Neural cell (in vitro differentiated cells): ENCODE measurements around the gene CDHR2. TPM values are rescaled to one million over a fixed set of nuclear protein-coding genes. Genes with fewer than 3 reads are reported as not detected.

Source experiments
- H2AFZ ChIP-seq: fragments of 200-600, 300-800 bp; sonication (generic), shearing (Covaris generic); 2 replicates; pipeline ENCODE4 v1.6.0; 2014; ENCODE audit warnings: low read depth, mild to moderate bottlenecking, antibody characterized with exemption, low read length, moderate library complexity
- H3F3A ChIP-seq: fragments of 200-600 bp; shearing (Covaris generic); 2 replicates; pipeline ENCODE4 v1.6.1; 2016; ENCODE audit warnings: mild to moderate bottlenecking, moderate library complexity, mixed read lengths, antibody characterized with exemption, low read length; ENCODE audit not compliant: insufficient read depth, poor library complexity, severe bottlenecking
- H3K27ac ChIP-seq: fragments of 200-600, 300-800 bp; sonication (generic), shearing (Covaris generic); 2 replicates; pipeline ENCODE4 v1.5.1; 2014; ENCODE audit warnings: mild to moderate bottlenecking, low read length, moderate library complexity
- H3K27me3 ChIP-seq: fragments of 300-800, 200-600 bp; sonication (generic), shearing (Covaris generic); 2 replicates; pipeline ENCODE4 v1.6.0; 2014; ENCODE audit warnings: mild to moderate bottlenecking, low read depth, low read length, moderate library complexity; ENCODE audit not compliant: insufficient read depth
- H3K36me3 ChIP-seq: fragments of 300-800, 200-600 bp; sonication (generic), shearing (Covaris generic); 2 replicates; pipeline ENCODE4 v1.5.1; 2014; ENCODE audit warnings: mild to moderate bottlenecking, antibody characterized with exemption, low read length, moderate library complexity; ENCODE audit not compliant: insufficient read depth
- H3K4me2 ChIP-seq: fragments of 300-800, 200-600 bp; sonication (generic), shearing (Covaris generic); 2 replicates; pipeline ENCODE4 v1.6.0; 2014; ENCODE audit warnings: mild to moderate bottlenecking, low read length
- H3K4me3 ChIP-seq: fragments of 300-800, 200-600 bp; sonication (generic), shearing (Covaris generic); 2 replicates; pipeline ENCODE4 v1.5.1; 2014; ENCODE audit warnings: mild to moderate bottlenecking, low read length, moderate library complexity
- H3K79me2 ChIP-seq: fragments of 200-600 bp; shearing (Covaris generic); replicated peaks from 2 replicates; pipeline ENCODE4 v1.6.0; 2014; ENCODE audit warnings: mild to moderate bottlenecking, low read length, moderate library complexity; ENCODE audit not compliant: insufficient read depth
- H3K9ac ChIP-seq: fragments of 300-800, 200-600 bp; sonication (generic), shearing (Covaris generic); 2 replicates; pipeline ENCODE4 v1.6.1; 2016; ENCODE audit warnings: mild to moderate bottlenecking, low read length, mixed read lengths
- H3K9me2 ChIP-seq: fragments of 200-600 bp; shearing (Covaris generic); 2 replicates; pipeline ENCODE4 v1.6.1; 2016; ENCODE audit warnings: mild to moderate bottlenecking, low read length, mixed read lengths; ENCODE audit not compliant: insufficient read depth
- H3K9me3 ChIP-seq: fragments of 200-600, 300-800 bp; sonication (generic), shearing (Covaris generic); 2 replicates; pipeline ENCODE4 v1.6.1; 2016; ENCODE audit warnings: mild to moderate bottlenecking, mixed run types, low read length, moderate library complexity, mixed read lengths
- H4K20me1 ChIP-seq: fragments of 200-600 bp; shearing (Covaris generic); 2 replicates; pipeline ENCODE4 v1.6.1; 2016; ENCODE audit warnings: mild to moderate bottlenecking, mixed run types; ENCODE audit not compliant: insufficient read depth
- CTCF ChIP-seq: fragments of 450-650 bp; IDR thresholded peaks from 2 replicates; pipeline ENCODE4 v1.5.1; 2014; ENCODE audit warnings: antibody characterized with exemption, mild to moderate bottlenecking, moderate library complexity; ENCODE audit not compliant: poor library complexity, severe bottlenecking
- EP300 ChIP-seq: fragments of 450-650 bp; conservative IDR thresholded peaks from 2 replicates; pipeline ENCODE4 v1.6.1; 2014; ENCODE audit warnings: antibody characterized with exemption, mild to moderate bottlenecking, moderate library complexity; ENCODE audit not compliant: poor library complexity, severe bottlenecking
- EZH2 ChIP-seq: fragments of 200-600, 300-800 bp; shearing (Covaris generic), sonication (generic); IDR thresholded peaks from 2 replicates; pipeline ENCODE4 v1.6.1; 2014; ENCODE audit warnings: antibody characterized with exemption, low read length, borderline replicate concordance, mild to moderate bottlenecking; ENCODE audit not compliant: insufficient read depth, poor library complexity, severe bottlenecking
- MXI1 ChIP-seq: fragments of 450-650 bp; conservative IDR thresholded peaks from 2 replicates; pipeline ENCODE4 v1.6.1; 2014; ENCODE audit warnings: antibody characterized with exemption, mild to moderate bottlenecking; ENCODE audit not compliant: poor library complexity, severe bottlenecking
- POLR2AphosphoS5 ChIP-seq: IDR thresholded peaks from 2 replicates; pipeline ENCODE4 v1.6.1; 2012
- RAD21 ChIP-seq: fragments of 450-650 bp; conservative IDR thresholded peaks from 2 replicates; pipeline ENCODE4 v1.6.1; 2014; ENCODE audit warnings: antibody characterized with exemption, mild to moderate bottlenecking, moderate library complexity
- REST ChIP-seq: IDR thresholded peaks from 2 replicates; pipeline ENCODE4 v1.6.1; 2012; ENCODE audit warnings: borderline replicate concordance
- SMC3 ChIP-seq: fragments of 450-650 bp; conservative IDR thresholded peaks from 2 replicates; pipeline ENCODE4 v1.6.1; 2014; ENCODE audit warnings: antibody characterized with exemption, mild to moderate bottlenecking, moderate library complexity; ENCODE audit not compliant: poor library complexity
- TAF1 ChIP-seq: IDR thresholded peaks from 2 replicates; pipeline ENCODE4 v1.6.1; 2012; ENCODE audit warnings: low read depth
- polyA plus RNA-seq: library from polyadenylated mRNA; depleted of rRNA; stranded (reverse); fragments of >200 nt; gene quantifications from 2 replicates; pipeline ENCODE4 v1.2.3, GENCODE V29; 2014

CDHR2 gene
- polyA plus RNA-seq, 1 donor from 2014 or later, result 1.0 TPM

- H3K27ac ChIP-seq, result no peak overlapping the region
- H3K36me3 ChIP-seq, result no peaks in the 10 kb centered on the region
- H3K27me3 ChIP-seq, result peaks cover 47% of the 10 kb centered on the region
- H3K9me3 ChIP-seq, result no peaks in the 10 kb centered on the region
- H4K20me1 ChIP-seq, result no peaks in the 10 kb centered on the region
- H3K79me2 ChIP-seq, result no peaks in the 10 kb centered on the region
- H3K9ac ChIP-seq, result no peak overlapping the region
- H2AFZ ChIP-seq, result no peak overlapping the region
- TF ChIP-seq EP300, result no peak
- no peaks in the 10 kb centered on the region for H3F3A ChIP-seq
- H3K4me3 ChIP-seq, result peak overlapping the region; percentile 33
- no peaks in the 10 kb centered on the region for H3K9me2 ChIP-seq
- H3K4me2 ChIP-seq, result no peak overlapping the region
Observed at GRCh38 chr5:176632745-176633144, 83.6 kb downstream of the CDHR2 start.

GRCh38 chr5:176633598-176633997 lies 84.5 kb downstream of the CDHR2 start:
- Histone ChIP-seq H2AFZ (no peak overlapping the region), H3F3A (no peaks in the 10 kb centered on the region), H3K9me3 (no peaks in the 10 kb centered on the region), H4K20me1 (no peaks in the 10 kb centered on the region), H3K4me2 (no peak overlapping the region), H3K4me3 (no peak overlapping the region), H3K27ac (no peak overlapping the region), H3K36me3 (no peaks in the 10 kb centered on the region), H3K79me2 (no peaks in the 10 kb centered on the region), H3K9ac (no peak overlapping the region), H3K27me3 (peaks cover 39% of the 10 kb centered on the region), H3K9me2 (no peaks in the 10 kb centered on the region)
- no peak for TF ChIP-seq POLR2AphosphoS5
- no peak for TF ChIP-seq TAF1
- no peak for TF ChIP-seq EP300
- no peak for TF ChIP-seq SMC3
- TF ChIP-seq RAD21, result no peak
- no peak for TF ChIP-seq MXI1
- no peak for TF ChIP-seq EZH2
- no peak for TF ChIP-seq REST
- TF ChIP-seq CTCF, result no peak

- H3K79me2 ChIP-seq, result no peaks in the 10 kb centered on the region
- no peaks in the 10 kb centered on the region for H3K9me3 ChIP-seq
- no peaks in the 10 kb centered on the region for H3K36me3 ChIP-seq
- no peak overlapping the region for H3K27ac ChIP-seq
- H3K4me3 ChIP-seq, result no peak overlapping the region
- H3K4me2 ChIP-seq, result no peak overlapping the region
- peaks cover 12% of the 10 kb centered on the region for H3K27me3 ChIP-seq
- H2AFZ ChIP-seq, result no peak overlapping the region
- no peak overlapping the region for H3K9ac ChIP-seq
- H3K9me2 ChIP-seq, result no peaks in the 10 kb centered on the region
- no peak for TF ChIP-seq SMC3
- no peak for TF ChIP-seq RAD21
- no peak for TF ChIP-seq EP300
- TF ChIP-seq EZH2, result no peak
- no peak for TF ChIP-seq REST
- no peak for TF ChIP-seq TAF1
- no peak for TF ChIP-seq MXI1
- TF ChIP-seq POLR2AphosphoS5, result no peak
- TF ChIP-seq CTCF, result no peak
- H4K20me1 ChIP-seq, result no peaks in the 10 kb centered on the region
- no peaks in the 10 kb centered on the region for H3F3A ChIP-seq
Observed at GRCh38 chr5:176636426-176636825, 87.3 kb downstream of the CDHR2 start.
